ENCODE results near the gene AOPEP. TPM values are rescaled to one million over a fixed set of nuclear protein-coding genes. Genes with fewer than 3 reads are reported as not detected.

AOPEP gene
- total RNA-seq, 1 experiment from 2014 or later, result 36.4 TPM

DNA sequence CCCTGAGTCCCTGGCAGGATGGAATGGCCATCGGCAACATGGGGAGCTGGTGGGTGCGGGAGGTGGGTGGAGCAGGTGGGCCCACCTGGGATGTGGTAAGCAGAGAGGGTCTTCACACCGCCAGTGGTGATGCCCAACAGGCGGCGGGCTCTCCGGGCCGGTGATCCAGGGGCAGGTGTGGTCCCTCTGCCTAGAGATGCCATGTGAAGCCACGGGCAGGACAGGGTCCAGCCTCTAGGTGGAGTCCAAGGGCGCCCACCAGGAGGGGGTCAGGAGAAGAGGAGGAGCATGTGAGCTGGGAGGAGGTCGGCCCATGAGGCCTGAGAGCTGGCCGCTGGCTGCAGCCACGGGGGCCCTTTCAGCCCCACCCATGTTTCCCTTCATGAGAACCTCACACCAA lies 369.9 kb downstream of the AOPEP start:
- TF ChIP-seq, protein P1, sequence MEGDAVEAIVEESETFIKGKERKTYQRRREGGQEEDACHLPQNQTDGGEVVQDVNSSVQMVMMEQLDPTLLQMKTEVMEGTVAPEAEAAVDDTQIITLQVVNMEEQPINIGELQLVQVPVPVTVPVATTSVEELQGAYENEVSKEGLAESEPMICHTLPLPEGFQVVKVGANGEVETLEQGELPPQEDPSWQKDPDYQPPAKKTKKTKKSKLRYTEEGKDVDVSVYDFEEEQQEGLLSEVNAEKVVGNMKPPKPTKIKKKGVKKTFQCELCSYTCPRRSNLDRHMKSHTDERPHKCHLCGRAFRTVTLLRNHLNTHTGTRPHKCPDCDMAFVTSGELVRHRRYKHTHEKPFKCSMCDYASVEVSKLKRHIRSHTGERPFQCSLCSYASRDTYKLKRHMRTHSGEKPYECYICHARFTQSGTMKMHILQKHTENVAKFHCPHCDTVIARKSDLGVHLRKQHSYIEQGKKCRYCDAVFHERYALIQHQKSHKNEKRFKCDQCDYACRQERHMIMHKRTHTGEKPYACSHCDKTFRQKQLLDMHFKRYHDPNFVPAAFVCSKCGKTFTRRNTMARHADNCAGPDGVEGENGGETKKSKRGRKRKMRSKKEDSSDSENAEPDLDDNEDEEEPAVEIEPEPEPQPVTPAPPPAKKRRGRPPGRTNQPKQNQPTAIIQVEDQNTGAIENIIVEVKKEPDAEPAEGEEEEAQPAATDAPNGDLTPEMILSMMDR (IDR thresholded peaks at IDR 0.05), result no peak; the same call in 1 of the 2 replicates
- no peak for TF ChIP-seq TCF7L2 (IDR thresholded peaks at IDR 0.05; ENCODE audit: low read depth, low read length)
- TF ChIP-seq, protein P2, sequence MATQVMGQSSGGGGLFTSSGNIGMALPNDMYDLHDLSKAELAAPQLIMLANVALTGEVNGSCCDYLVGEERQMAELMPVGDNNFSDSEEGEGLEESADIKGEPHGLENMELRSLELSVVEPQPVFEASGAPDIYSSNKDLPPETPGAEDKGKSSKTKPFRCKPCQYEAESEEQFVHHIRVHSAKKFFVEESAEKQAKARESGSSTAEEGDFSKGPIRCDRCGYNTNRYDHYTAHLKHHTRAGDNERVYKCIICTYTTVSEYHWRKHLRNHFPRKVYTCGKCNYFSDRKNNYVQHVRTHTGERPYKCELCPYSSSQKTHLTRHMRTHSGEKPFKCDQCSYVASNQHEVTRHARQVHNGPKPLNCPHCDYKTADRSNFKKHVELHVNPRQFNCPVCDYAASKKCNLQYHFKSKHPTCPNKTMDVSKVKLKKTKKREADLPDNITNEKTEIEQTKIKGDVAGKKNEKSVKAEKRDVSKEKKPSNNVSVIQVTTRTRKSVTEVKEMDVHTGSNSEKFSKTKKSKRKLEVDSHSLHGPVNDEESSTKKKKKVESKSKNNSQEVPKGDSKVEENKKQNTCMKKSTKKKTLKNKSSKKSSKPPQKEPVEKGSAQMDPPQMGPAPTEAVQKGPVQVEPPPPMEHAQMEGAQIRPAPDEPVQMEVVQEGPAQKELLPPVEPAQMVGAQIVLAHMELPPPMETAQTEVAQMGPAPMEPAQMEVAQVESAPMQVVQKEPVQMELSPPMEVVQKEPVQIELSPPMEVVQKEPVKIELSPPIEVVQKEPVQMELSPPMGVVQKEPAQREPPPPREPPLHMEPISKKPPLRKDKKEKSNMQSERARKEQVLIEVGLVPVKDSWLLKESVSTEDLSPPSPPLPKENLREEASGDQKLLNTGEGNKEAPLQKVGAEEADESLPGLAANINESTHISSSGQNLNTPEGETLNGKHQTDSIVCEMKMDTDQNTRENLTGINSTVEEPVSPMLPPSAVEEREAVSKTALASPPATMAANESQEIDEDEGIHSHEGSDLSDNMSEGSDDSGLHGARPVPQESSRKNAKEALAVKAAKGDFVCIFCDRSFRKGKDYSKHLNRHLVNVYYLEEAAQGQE (IDR thresholded peaks at IDR 0.05; ENCODE audit: insufficient read depth in 1 of 2, low read depth in 2 of 2, low read length in 1 of 2), result no peak
- no peak for TF ChIP-seq SIN3A (IDR thresholded peaks at IDR 0.05; ENCODE audit: borderline replicate concordance, insufficient read depth, low read depth, low read length)
- no peak for TF ChIP-seq POLR2AphosphoS5 (IDR thresholded peaks at IDR 0.05; ENCODE audit: low read depth, low read length)
- Histone ChIP-seq H3K27ac (ENCODE audit: low read length) (no peak overlapping the region), H3K4me3 (ENCODE audit: low read depth in 2 of 2, low read length in 2 of 2) (no peak overlapping the region), H3K36me3 (ENCODE audit: control insufficient read depth, insufficient read depth, low read length) (no peaks in the 10 kb centered on the region), H3K4me1 (ENCODE audit: control insufficient read depth, insufficient read depth, low read length) (peaks cover 27% of the 10 kb centered on the region), H3K9me3 (ENCODE audit: control insufficient read depth, insufficient read depth, low read depth, low read length) (no peaks in the 10 kb centered on the region), H3K27me3 (ENCODE audit: control insufficient read depth, insufficient read depth, low read length) (no peaks in the 10 kb centered on the region)
- DNase-seq (ENCODE audit: low read depth, low spot score) (no peak), ATAC-seq (no peak)
- POLR2A ChIA-PET, result interaction anchor here (0.6 kb wide), 1 partner anchor 149 kb away, joined by 8 read pairs; no protein-coding TSS in a partner anchor
- no TSS peak for BruUV-seq (replicated peaks)
- intact Hi-C loops (cut with micrococcal nuclease; ENCODE audit: unreplicated experiment) (no loop called here), in situ Hi-C loops (cut with HindIII; ENCODE audit: low pct_unique_long_range_greater_than_20kb, low sequenced_read_pairs) (no loop called here)
- CTCF ChIA-PET, result interaction anchor here (0.6 kb wide), 1 partner anchor 405 kb away, joined by 3 read pairs; no protein-coding TSS in a partner anchor

DNA sequence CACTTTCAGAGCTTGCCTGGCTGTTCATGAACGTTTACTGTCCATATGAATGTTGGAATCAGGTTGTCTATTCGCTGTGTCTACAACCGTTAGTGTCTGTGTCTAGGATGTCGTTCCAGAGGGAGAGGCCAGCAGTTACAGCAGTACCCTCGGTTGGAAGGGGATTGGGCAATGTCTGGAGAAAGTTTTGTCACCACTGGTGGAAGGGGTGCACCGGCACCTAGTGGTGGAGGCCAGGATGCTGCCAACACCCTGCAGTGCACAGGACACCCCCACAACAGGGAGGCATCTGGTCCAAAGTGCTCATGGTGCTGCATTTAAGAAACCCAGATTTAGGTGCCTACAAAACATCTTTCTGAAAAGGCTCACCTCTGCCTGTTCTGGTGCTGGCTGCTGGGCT lies 370.3 kb downstream of the AOPEP start:
- no peak overlapping the region for H3K4me3 ChIP-seq (ENCODE audit: low read depth in 2 of 2, low read length in 2 of 2)
- ATAC-seq (no peak), DNase-seq (ENCODE audit: low read depth, low spot score) (no peak)
- H3K9me3 ChIP-seq (ENCODE audit: control insufficient read depth, insufficient read depth, low read depth, low read length), result no peaks in the 10 kb centered on the region
- ChIA-PET CTCF (interaction anchor here (0.6 to 0.7 kb wide), 2 partner anchors 405 to 545 kb away, joined by 3 read pairs; no protein-coding TSS in a partner anchor), POLR2A (interaction anchor here (0.6 to 1.1 kb wide), 2 partner anchors 8 to 150 kb away, joined by 3 to 8 read pairs; no protein-coding TSS in a partner anchor)
- no peaks in the 10 kb centered on the region for H3K27me3 ChIP-seq (ENCODE audit: control insufficient read depth, insufficient read depth, low read length)
- BruUV-seq (replicated peaks), result no TSS peak
- no peaks in the 10 kb centered on the region for H3K36me3 ChIP-seq (ENCODE audit: control insufficient read depth, insufficient read depth, low read length)
- intact Hi-C loops (cut with micrococcal nuclease; ENCODE audit: unreplicated experiment), result no loop called here
- no peak for TF ChIP-seq TCF7L2 (IDR thresholded peaks at IDR 0.05; ENCODE audit: low read depth, low read length)
- no peak for TF ChIP-seq SIN3A (IDR thresholded peaks at IDR 0.05; ENCODE audit: borderline replicate concordance, insufficient read depth, low read depth, low read length)
- TF ChIP-seq, protein P2 (IDR thresholded peaks at IDR 0.05; ENCODE audit: insufficient read depth in 1 of 2, low read depth in 2 of 2, low read length in 1 of 2), result no peak
- H3K27ac ChIP-seq (ENCODE audit: low read length), result no peak overlapping the region
- in situ Hi-C loops (cut with HindIII; ENCODE audit: low pct_unique_long_range_greater_than_20kb, low sequenced_read_pairs), result no loop called here
- peaks cover 23% of the 10 kb centered on the region for H3K4me1 ChIP-seq (ENCODE audit: control insufficient read depth, insufficient read depth, low read length)

All from Panc1 (cell line).